ENCODE measurements around the gene NTNG1.
"Not testable (repeated sequence)": the region's sequence is repeated elsewhere in the genome, so short reads cannot be mapped to it uniquely, and the experiment has no call there.

Gene NTNG1

GRCh38 chr1:107200631-107201030 is 59.8 kb downstream of the NTNG1 start:
- no peak for DNase-seq

GRCh38 chr1:107202007-107202406 is 61.2 kb downstream of the NTNG1 start:
- DNase-seq: no peak

- no peak for DNase-seq
Observed at GRCh38 chr1:107213225-107213624, 72.4 kb downstream of the NTNG1 start.

- DNase-seq: no peak
Observed at GRCh38 chr1:107220036-107220435, 79.2 kb downstream of the NTNG1 start.

- DNase-seq: no peak
Observed at GRCh38 chr1:107225706-107226105, 84.9 kb downstream of the NTNG1 start.

- DNase-seq: no peak
Observed at GRCh38 chr1:107228704-107229371, 88.0 kb downstream of the NTNG1 start.

- no peak for DNase-seq
Observed at GRCh38 chr1:107229711-107230110, 88.9 kb downstream of the NTNG1 start.

GRCh38 chr1:107230121-107230520 is 89.3 kb downstream of the NTNG1 start:
- no peak for DNase-seq

GRCh38 chr1:107231291-107231690 is 90.5 kb downstream of the NTNG1 start:
- DNase-seq: no peak

- no peak for DNase-seq
Observed at GRCh38 chr1:107232426-107232825, 91.6 kb downstream of the NTNG1 start.

GRCh38 chr1:107236760-107237159 is 95.9 kb downstream of the NTNG1 start:
- not testable (repeated sequence) for DNase-seq

GRCh38 chr1:107243461-107243860 is 102.6 kb downstream of the NTNG1 start:
- DNase-seq: no peak

GRCh38 chr1:107244709-107245500 is 104.1 kb downstream of the NTNG1 start:
- DNase-seq: no peak

GRCh38 chr1:107246775-107247345 is 106.0 kb downstream of the NTNG1 start:
- no peak for DNase-seq

GRCh38 chr1:107247679-107248078 is 106.8 kb downstream of the NTNG1 start:
- DNase-seq: no peak

GRCh38 chr1:107250169-107250568 is 109.3 kb downstream of the NTNG1 start:
- no peak for DNase-seq

GRCh38 chr1:107251083-107251482 is 110.2 kb downstream of the NTNG1 start:
- no peak for DNase-seq

- no peak for DNase-seq
Observed at GRCh38 chr1:107251839-107252238, 111.0 kb downstream of the NTNG1 start.

- no peak for DNase-seq
Observed at GRCh38 chr1:107252271-107252670, 111.4 kb downstream of the NTNG1 start.

- DNase-seq: no peak
Observed at GRCh38 chr1:107254306-107254705, 113.5 kb downstream of the NTNG1 start.

- DNase-seq: no peak
Observed at GRCh38 chr1:107255469-107255868, 114.6 kb downstream of the NTNG1 start.

GRCh38 chr1:107262467-107263286 is 121.8 kb downstream of the NTNG1 start:
- DNase-seq: no peak

- DNase-seq: no peak
Observed at GRCh38 chr1:107263291-107263915, 122.6 kb downstream of the NTNG1 start.
